GM12865 (cell line): ENCODE results near the gene GDPD5.

Experiments used
- DNase-seq: peaks from one replicate; pipeline ENCODE4 v3.0.0; 2010; ENCODE audit warnings: low read depth
- H3K4me3 ChIP-seq: 2 replicates; pipeline ENCODE4 v1.5.1; 2011; ENCODE audit warnings: mild to moderate bottlenecking, low read depth, low read length, control low read depth
- TF ChIP-seq, protein P1 (sequence below): IDR thresholded peaks from 2 replicates; pipeline ENCODE4 v1.5.1; 2011; ENCODE audit warnings: low read length, control low read depth, low read depth, inconsistent platforms; ENCODE audit not compliant: insufficient read depth; ENCODE audit errors: missing control alignments

The GDPD5 gene

GRCh38 chr11:75520688-75521087, 5.1 kb downstream of the GDPD5 start:
- DNase-seq, result no peak
- TF ChIP-seq, protein P1, sequence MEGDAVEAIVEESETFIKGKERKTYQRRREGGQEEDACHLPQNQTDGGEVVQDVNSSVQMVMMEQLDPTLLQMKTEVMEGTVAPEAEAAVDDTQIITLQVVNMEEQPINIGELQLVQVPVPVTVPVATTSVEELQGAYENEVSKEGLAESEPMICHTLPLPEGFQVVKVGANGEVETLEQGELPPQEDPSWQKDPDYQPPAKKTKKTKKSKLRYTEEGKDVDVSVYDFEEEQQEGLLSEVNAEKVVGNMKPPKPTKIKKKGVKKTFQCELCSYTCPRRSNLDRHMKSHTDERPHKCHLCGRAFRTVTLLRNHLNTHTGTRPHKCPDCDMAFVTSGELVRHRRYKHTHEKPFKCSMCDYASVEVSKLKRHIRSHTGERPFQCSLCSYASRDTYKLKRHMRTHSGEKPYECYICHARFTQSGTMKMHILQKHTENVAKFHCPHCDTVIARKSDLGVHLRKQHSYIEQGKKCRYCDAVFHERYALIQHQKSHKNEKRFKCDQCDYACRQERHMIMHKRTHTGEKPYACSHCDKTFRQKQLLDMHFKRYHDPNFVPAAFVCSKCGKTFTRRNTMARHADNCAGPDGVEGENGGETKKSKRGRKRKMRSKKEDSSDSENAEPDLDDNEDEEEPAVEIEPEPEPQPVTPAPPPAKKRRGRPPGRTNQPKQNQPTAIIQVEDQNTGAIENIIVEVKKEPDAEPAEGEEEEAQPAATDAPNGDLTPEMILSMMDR, result no peak
- no peak overlapping the region for H3K4me3 ChIP-seq

DNA sequence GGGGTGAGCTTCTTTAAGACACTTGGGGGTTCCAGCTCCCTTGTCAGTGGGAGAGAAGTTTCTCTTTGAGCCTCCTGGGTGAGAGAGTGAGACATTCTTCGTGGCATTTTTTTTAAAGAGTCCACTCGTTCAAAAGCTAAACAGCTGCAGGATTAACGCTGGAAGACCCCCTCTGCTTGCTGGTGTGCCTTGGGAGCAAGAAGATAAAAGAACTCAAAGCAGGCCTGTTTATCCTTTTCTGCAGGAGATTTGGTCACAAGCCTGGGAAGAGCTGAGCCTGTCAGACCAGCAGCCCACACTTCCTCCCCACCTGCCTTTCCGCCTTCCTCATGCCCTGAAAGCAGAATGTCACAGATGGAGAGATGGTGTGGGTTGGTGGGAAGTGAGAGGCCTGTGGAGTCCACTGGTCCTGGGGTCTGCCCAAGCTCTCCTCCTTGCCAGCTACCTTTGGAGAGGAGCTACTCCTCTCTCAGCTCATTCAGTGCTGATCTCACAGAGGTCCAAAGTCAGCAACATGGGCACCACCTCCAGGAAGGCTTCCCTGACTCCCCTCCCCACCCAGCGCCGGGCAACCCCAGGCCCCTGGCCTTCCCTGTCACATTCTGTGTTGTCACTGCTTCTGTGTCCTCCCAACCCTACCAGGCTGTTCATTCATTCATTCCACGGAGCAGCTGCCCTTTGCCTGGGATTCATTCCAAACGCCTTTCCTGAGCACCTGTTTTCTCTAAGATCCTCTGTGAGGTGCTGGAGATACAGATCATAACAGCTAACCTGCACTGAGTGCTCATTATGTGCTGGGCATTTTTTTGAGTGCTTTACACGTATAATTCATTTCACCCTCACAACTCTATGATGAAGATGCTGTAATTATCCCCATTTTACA, 6.7 kb downstream of the GDPD5 start:
- TF ChIP-seq, protein P1, result no peak
- no peak overlapping the region for H3K4me3 ChIP-seq
- no peak for DNase-seq

GRCh38 chr11:75518204-75518549, 7.6 kb downstream of the GDPD5 start:
- H3K4me3 ChIP-seq, result no peak overlapping the region
- TF ChIP-seq, protein P1, result no peak
- no peak for DNase-seq

GRCh38 chr11:75516886-75517285, 8.9 kb downstream of the GDPD5 start:
- TF ChIP-seq, protein P1, result no peak
- DNase-seq, result no peak
- peak overlapping the region; percentile 23 for H3K4me3 ChIP-seq

- no peak overlapping the region for H3K4me3 ChIP-seq
- TF ChIP-seq, protein P1, result no peak
- no peak for DNase-seq
These were observed 9.6 kb downstream of the GDPD5 start for GRCh38 chr11:75516140-75516539.

DNA sequence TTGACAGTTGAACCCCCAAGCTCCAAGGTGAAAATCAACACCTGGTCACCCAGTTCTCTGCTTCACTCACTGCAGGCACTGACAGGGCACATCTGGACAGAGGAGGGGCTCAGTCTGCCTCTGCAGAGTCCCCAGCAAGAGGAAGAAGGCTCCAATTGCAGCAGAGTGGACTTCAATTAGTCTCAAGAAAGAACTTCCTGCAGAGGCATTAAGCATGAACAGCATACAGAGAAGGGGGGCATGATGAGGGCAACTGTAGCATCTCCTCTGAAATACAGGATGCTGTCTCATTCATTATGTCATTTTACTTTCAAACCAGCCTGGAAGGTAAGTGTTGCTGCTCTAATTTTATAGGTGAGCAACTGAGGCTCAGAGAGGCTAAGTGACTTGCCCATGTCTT, 11.1 kb downstream of the GDPD5 start:
- DNase-seq, result no peak
- no peak overlapping the region for H3K4me3 ChIP-seq
- TF ChIP-seq, protein P1, result no peak

DNA sequence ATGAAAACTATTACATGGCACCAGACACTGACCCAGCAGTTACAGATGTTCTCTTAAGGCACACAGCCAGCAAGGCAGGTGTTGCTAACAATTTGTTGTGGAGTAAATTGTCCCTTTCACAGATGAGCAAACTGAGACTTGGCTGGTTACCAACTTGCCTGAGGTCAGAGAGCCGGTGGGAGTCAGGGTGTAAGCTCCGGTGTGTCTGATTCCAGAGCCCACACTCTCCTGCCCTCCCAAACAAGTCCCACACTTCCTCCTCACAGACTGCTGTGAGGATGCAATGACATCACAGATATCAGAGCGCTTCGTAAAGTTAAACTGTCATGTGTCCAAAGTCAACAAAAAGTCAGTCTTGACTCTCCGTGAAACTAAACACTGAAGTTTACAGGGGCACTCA, 12.5 kb downstream of the GDPD5 start:
- TF ChIP-seq, protein P1, result no peak
- H3K4me3 ChIP-seq, result no peak overlapping the region
- no peak for DNase-seq
